ENCODE measurements around the gene FCER1A.

The FCER1A gene

DNA sequence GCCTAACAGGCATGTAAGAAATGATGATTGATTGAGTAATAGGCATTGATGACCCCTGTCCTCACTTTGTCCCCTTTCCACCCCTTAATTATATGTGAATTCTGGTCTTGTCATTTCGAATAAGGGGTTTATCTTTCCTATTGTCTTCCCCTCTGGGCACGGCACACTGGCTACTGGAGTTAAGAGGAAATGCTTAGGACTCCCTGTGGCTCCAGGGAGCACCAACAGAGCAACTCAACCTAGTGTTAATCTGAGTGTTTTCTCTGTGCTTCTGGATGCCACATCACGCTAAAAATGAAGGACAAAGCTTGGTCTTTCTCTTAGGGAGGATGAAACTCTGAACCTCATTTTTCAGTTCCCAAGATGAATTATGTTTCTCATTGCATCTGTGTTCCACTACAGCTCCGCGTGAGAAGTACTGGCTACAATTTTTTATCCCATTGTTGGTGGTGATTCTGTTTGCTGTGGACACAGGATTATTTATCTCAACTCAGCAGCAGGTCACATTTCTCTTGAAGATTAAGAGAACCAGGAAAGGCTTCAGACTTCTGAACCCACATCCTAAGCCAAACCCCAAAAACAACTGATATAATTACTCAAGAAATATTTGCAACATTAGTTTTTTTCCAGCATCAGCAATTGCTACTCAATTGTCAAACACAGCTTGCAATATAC lies 5.3 kb downstream of the FCER1A start:
- TF ChIP-seq, protein P1, sequence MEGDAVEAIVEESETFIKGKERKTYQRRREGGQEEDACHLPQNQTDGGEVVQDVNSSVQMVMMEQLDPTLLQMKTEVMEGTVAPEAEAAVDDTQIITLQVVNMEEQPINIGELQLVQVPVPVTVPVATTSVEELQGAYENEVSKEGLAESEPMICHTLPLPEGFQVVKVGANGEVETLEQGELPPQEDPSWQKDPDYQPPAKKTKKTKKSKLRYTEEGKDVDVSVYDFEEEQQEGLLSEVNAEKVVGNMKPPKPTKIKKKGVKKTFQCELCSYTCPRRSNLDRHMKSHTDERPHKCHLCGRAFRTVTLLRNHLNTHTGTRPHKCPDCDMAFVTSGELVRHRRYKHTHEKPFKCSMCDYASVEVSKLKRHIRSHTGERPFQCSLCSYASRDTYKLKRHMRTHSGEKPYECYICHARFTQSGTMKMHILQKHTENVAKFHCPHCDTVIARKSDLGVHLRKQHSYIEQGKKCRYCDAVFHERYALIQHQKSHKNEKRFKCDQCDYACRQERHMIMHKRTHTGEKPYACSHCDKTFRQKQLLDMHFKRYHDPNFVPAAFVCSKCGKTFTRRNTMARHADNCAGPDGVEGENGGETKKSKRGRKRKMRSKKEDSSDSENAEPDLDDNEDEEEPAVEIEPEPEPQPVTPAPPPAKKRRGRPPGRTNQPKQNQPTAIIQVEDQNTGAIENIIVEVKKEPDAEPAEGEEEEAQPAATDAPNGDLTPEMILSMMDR (IDR thresholded peaks at IDR 0.05; ENCODE audit: control extremely low read depth, extremely low read depth, low read depth, missing control alignments) = no peak
- DNase-seq (ENCODE audit: extremely low spot score) = no peak
- POLR2A ChIA-PET = no interaction called here
- CTCF ChIA-PET = no interaction called here

DNA sequence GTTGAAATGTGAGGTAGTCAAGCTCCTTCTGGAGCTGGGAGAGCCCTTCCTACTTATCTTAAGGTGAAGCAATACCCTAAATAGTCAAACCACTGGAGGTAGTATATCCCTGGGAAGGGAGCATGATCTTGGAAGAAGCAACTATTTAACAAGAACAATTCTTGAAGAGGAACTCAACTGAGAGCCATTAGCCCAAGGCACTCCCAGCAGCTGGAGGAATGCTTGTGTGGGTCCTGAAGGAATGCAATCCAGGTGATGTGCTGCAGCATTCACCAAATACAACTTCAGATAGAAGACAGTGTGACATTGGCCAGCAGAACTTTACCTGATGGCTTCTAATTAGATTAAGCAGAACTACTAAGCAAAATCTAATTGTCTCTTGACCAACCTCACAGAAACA lies 9.5 kb downstream of the FCER1A start:
- POLR2A ChIA-PET = no interaction called here
- TF ChIP-seq, protein P1 (IDR thresholded peaks at IDR 0.05; ENCODE audit: control extremely low read depth, extremely low read depth, low read depth, missing control alignments) = no peak
- CTCF ChIA-PET = no interaction called here
- DNase-seq (ENCODE audit: extremely low spot score) = no peak

DNA sequence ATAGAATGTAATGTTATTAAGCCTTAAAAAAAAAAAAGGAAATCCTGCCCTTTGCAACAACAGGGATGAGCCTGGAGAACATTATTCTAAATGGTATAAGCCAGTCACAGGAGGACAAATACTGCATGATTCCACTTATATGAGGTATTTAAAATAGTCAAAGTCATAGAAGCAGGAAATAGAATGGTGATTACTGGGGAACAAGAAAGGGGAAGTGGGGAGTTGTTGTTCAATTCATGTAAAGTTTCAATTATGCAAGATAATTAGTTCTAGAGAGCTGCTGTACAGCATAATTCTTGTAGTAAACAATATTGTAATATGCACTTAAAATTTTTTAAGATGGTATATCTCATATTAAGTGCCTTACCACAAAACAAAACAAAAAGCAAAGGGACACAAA lies 13.2 kb downstream of the FCER1A start:
- POLR2A ChIA-PET = no interaction called here
- TF ChIP-seq, protein P1 (IDR thresholded peaks at IDR 0.05; ENCODE audit: control extremely low read depth, extremely low read depth, low read depth, missing control alignments) = no peak
- CTCF ChIA-PET = no interaction called here
- DNase-seq (ENCODE audit: extremely low spot score) = no peak

DNA sequence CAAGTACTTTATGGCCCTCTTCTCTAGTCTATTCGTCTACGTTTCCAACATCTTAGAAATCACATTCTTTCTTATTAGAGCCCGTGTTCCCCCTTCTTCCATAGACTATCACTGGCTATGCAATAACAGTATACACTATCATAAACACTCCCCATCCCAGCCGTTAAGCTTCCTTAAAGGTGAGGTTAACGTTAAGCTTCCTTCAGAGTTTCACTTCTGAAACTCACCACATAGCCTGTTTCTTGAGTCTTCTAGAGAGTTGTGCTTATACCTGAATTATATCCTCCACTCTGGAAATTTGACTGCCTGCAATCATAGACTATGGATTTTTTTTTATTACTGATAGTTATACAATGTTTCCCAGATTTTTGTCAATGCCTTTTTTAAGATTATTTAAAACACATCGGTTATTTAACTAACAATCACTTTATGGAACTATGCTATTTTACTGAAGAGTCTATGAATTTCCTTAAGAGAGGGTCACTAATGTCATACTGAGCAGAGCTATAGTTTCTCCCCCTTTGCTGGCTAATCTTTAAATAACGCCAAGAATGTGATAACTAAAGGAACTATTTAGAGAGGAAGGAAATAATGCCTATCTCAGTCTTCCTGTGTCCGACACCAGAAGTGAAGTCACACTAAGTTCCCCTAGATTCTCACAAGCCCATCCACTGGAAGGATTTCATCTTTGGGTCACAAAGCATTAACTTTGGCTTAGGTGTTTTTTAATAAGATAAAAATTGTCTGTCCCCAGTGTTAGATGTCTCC lies 16.8 kb downstream of the FCER1A start:
- ChIA-PET POLR2A (no interaction called here), CTCF (no interaction called here)
- TF ChIP-seq, protein P1 (IDR thresholded peaks at IDR 0.05; ENCODE audit: control extremely low read depth, extremely low read depth, low read depth, missing control alignments) = no peak
- DNase-seq (ENCODE audit: extremely low spot score) = no peak

DNA sequence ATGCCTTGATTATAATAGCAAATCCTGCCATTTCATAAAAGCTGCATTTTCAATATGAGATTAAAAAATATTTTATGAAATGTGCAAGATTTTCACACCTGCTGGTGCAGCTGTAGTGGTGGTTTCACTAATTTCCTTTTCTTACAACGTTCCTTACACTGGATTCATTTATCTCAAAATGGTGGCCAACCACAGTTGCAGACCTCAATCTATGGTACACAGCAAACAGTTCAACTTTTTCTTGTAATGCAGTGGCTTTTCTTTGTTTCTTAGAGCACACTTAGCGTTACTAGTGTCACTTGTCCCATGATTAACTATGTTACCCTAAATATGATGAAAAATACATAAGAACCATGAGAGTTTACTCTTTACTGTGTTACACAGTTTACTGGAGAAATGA lies 32.7 kb downstream of the FCER1A start:
- CTCF ChIA-PET = no interaction called here
- POLR2A ChIA-PET = no interaction called here
- TF ChIP-seq, protein P1 (IDR thresholded peaks at IDR 0.05; ENCODE audit: control extremely low read depth, extremely low read depth, low read depth, missing control alignments) = no peak
- DNase-seq (ENCODE audit: extremely low spot score) = no peak

DNA sequence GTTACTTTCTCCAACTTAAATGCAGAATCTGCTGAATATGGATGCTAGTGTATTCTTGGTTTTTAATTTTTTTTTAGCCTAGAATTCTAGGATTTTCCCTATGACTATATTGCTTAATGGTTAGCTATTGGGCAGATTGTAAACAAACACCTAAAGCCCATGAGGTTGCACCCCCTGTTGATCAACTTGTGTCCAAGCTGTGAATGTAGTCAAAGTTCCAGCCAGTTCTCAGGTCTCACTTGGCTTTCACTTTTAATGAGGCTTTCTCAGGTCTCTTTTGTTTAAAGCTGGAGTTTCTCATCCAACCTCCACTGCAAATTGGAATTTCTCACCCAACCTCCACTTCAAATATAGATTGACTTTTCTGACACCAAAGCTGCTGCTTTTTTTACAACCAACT lies 35.9 kb downstream of the FCER1A start:
- CTCF ChIA-PET = no interaction called here
- POLR2A ChIA-PET = no interaction called here
- TF ChIP-seq, protein P1 (IDR thresholded peaks at IDR 0.05; ENCODE audit: control extremely low read depth, extremely low read depth, low read depth, missing control alignments) = no peak
- no peak for DNase-seq (ENCODE audit: extremely low spot score)
